Neural progenitor cell (in vitro differentiated cells): ENCODE results near the gene SLC1A4. TPM values are rescaled to one million over a fixed set of nuclear protein-coding genes. Genes with fewer than 3 reads are reported as not detected.

ENCODE experiments used
- DNase-seq: peaks from one replicate; pipeline ENCODE4 v3.0.0-alpha.2; 2016; ENCODE audit warnings: low spot score
- H2AFZ ChIP-seq: fragments of 200-600 bp; sonication (generic); replicated peaks from 2 replicates; pipeline ENCODE4 v1.6.1; 2016; ENCODE audit warnings: antibody characterized with exemption
- H3F3A ChIP-seq: fragments of 200-600 bp; sonication (generic); 2 replicates; pipeline ENCODE4 v1.6.1; 2016; ENCODE audit warnings: antibody characterized with exemption, low read depth
- H3K27ac ChIP-seq: fragments of 200-600 bp; sonication (generic); 2 replicates; pipeline ENCODE4 v1.5.1; 2016; ENCODE audit warnings: mild to moderate bottlenecking
- H3K27me3 ChIP-seq: fragments of 200-600 bp; sonication (generic); 2 replicates; pipeline ENCODE4 v1.6.1; 2016; ENCODE audit warnings: mild to moderate bottlenecking, moderate library complexity
- H3K36me3 ChIP-seq: fragments of 200-600 bp; sonication (generic); 2 replicates; pipeline ENCODE4 v1.5.1; 2016
- H3K4me1 ChIP-seq: fragments of 200-600 bp; sonication (generic); 2 replicates; pipeline ENCODE4 v1.6.1; 2016; ENCODE audit warnings: mixed run types
- H3K4me2 ChIP-seq: fragments of 200-600 bp; sonication (generic); 2 replicates; pipeline ENCODE4 v1.6.1; 2016
- H3K4me3 ChIP-seq: fragments of 200-600 bp; sonication (generic); 2 replicates; pipeline ENCODE4 v1.5.1; 2016
- H3K79me2 ChIP-seq: fragments of 200-600 bp; sonication (generic); 2 replicates; pipeline ENCODE4 v1.6.1; 2016; ENCODE audit warnings: low read depth
- H3K9ac ChIP-seq: fragments of 200-600 bp; sonication (generic); 2 replicates; pipeline ENCODE4 v1.6.1; 2016
- H3K9me3 ChIP-seq: fragments of 200-600 bp; sonication (generic); 2 replicates; pipeline ENCODE4 v1.5.1; 2016; ENCODE audit warnings: low read depth
- H4K20me1 ChIP-seq: fragments of 200-600 bp; sonication (generic); 2 replicates; pipeline ENCODE4 v1.6.1; 2016; ENCODE audit warnings: low read depth
- H3K27ac Mint-ChIP-seq: 3 replicates; pipeline ENCODE4 v1.8.0; 2021; ENCODE audit warnings: mixed read lengths
- H3K27me3 Mint-ChIP-seq: 2 replicates; pipeline ENCODE4 v1.8.0; 2022; ENCODE audit warnings: low read depth, mild to moderate bottlenecking, inconsistent platforms, moderate library complexity, mixed read lengths; ENCODE audit not compliant: insufficient read depth
- H3K36me3 Mint-ChIP-seq: 3 replicates; pipeline ENCODE4 v1.8.0; 2021; ENCODE audit warnings: mixed read lengths
- H3K4me1 Mint-ChIP-seq: 3 replicates; pipeline ENCODE4 v1.8.0; 2021; ENCODE audit warnings: mixed read lengths
- H3K4me3 Mint-ChIP-seq: 3 replicates; pipeline ENCODE4 v1.8.0; 2021; ENCODE audit warnings: mild to moderate bottlenecking, moderate library complexity, mixed read lengths
- H3K9me3 Mint-ChIP-seq: 3 replicates; pipeline ENCODE4 v1.8.0; 2020; ENCODE audit warnings: mixed read lengths
- CTCF ChIP-seq: fragments of 200-600 bp; sonication (generic); IDR thresholded peaks from 2 replicates; pipeline ENCODE4 v1.5.1; 2017; ENCODE audit warnings: antibody characterized with exemption, mild to moderate bottlenecking
- EZH2 ChIP-seq: fragments of 200-600 bp; sonication (generic); IDR thresholded peaks from 2 replicates; pipeline ENCODE4 v1.6.1; 2017; ENCODE audit warnings: antibody characterized with exemption, mild to moderate bottlenecking, moderate library complexity
- EZH2phosphoT487 ChIP-seq: fragments of 200-600 bp; sonication (generic); IDR thresholded peaks from 2 replicates; pipeline ENCODE4 v1.6.1; 2017; ENCODE audit warnings: antibody characterized with exemption
- total RNA-seq: library from RNA; depleted of rRNA; stranded (reverse); fragments of >200 nt; gene quantifications from 2 replicates; pipeline ENCODE4 v1.2.3, GENCODE V29; 2015; ENCODE audit warnings: low replicate concordance

The SLC1A4 gene
- total RNA-seq, 1 donor from 2014 or later = 1.3 TPM

DNA sequence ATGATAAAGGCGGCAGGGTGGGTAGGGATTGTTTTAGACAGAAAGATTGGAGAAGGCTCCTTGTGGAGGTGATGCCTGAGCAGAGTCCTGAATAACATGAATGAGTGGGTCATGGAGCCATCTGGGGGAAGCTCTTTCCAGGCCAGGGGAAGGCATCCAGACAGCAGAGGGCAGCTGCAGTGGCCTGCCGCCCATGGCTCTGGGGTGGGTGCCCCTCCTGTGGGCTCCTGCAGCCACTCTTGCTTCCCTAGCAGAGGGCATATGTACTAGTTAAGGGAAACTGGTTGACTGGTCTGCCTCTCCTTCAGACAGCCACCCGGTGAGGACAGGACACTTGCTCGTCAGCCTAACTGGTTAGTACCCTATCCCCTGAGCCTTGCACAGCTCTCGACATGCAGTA is 46.5 kb upstream of the SLC1A4 start:
- H3K4me3 Mint-ChIP-seq = no peak overlapping the region
- no peaks in the 10 kb centered on the region for H3K27me3 ChIP-seq
- H2AFZ ChIP-seq = no peak overlapping the region
- no peak overlapping the region for H3K27ac Mint-ChIP-seq
- H3K27me3 Mint-ChIP-seq = peaks cover 2% of the 10 kb centered on the region
- H3K4me1 Mint-ChIP-seq = peaks cover 7% of the 10 kb centered on the region
- no peak overlapping the region for H3K4me3 ChIP-seq
- H3K9me3 ChIP-seq = no peaks in the 10 kb centered on the region
- H3K27ac ChIP-seq = no peak overlapping the region
- no peaks in the 10 kb centered on the region for H3K4me1 ChIP-seq
- H3K9me3 Mint-ChIP-seq = no peaks in the 10 kb centered on the region
- no peaks in the 10 kb centered on the region for H3K36me3 Mint-ChIP-seq
- no peaks in the 10 kb centered on the region for H3K36me3 ChIP-seq
- TF ChIP-seq EZH2 (no peak), CTCF (no peak), EZH2phosphoT487 (no peak)
- no peak for DNase-seq
- no peaks in the 10 kb centered on the region for H4K20me1 ChIP-seq
- no peaks in the 10 kb centered on the region for H3K79me2 ChIP-seq
- H3F3A ChIP-seq = no peaks in the 10 kb centered on the region
- H3K4me2 ChIP-seq = no peak overlapping the region
- no peak overlapping the region for H3K9ac ChIP-seq

DNA sequence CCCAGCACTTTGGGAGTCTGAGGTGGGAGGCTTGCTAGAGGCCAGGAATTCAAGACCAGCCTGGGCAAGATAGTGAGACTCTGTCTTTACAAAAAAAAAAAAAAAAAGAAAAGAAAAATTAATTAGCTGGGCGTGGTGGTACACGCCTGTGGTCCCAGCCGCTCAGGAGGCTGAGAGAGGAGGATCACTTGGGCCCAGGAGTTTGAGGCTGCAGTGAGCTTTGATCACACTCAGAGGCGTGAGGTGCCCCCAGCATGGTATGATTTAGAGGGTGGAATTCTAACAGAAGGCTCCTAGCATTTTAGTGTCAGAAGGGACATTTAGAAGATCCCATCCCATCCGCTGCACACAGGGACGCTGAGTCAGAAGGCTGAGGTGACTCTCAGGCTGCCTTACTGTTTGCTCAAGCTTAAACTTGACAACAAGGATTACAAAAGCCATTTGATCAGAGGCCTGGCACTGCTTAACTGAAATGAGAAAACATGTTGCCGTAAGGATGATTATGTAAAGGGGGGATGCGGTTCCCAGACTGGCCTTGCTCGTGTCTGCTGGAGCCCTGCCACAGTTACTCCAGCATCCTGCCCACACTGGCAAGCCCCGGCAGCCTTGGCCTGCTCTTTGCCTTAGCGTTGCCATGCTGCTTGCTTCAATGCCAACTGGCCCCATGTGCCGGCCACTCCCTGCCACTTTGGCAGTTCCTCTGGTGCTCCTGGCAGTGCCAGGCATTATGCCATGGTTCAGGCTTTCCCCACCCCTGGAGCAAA is 45.6 kb upstream of the SLC1A4 start:
- H3K9me3 Mint-ChIP-seq = no peaks in the 10 kb centered on the region
- Histone ChIP-seq H3K4me3 (no peak overlapping the region), H3K9me3 (no peaks in the 10 kb centered on the region), H3K27me3 (no peaks in the 10 kb centered on the region), H3K27ac (no peak overlapping the region), H3F3A (no peaks in the 10 kb centered on the region), H4K20me1 (no peaks in the 10 kb centered on the region), H3K9ac (no peak overlapping the region), H3K36me3 (no peaks in the 10 kb centered on the region), H3K4me2 (no peak overlapping the region), H3K79me2 (no peaks in the 10 kb centered on the region), H3K4me1 (no peaks in the 10 kb centered on the region), H2AFZ (no peak overlapping the region)
- TF ChIP-seq EZH2phosphoT487 = no peak
- TF ChIP-seq EZH2 = no peak
- TF ChIP-seq CTCF = no peak
- peaks cover 6% of the 10 kb centered on the region for H3K4me1 Mint-ChIP-seq
- no peak for DNase-seq
- H3K36me3 Mint-ChIP-seq = no peaks in the 10 kb centered on the region
- H3K27ac Mint-ChIP-seq = no peak overlapping the region
- H3K4me3 Mint-ChIP-seq = no peak overlapping the region
- peaks cover 2% of the 10 kb centered on the region for H3K27me3 Mint-ChIP-seq

- H3K9me3 Mint-ChIP-seq = no peaks in the 10 kb centered on the region
- no peak overlapping the region for H3K27ac Mint-ChIP-seq
- no peaks in the 10 kb centered on the region for H3F3A ChIP-seq
- no peak for TF ChIP-seq EZH2
- no peak for TF ChIP-seq EZH2phosphoT487
- no peak for TF ChIP-seq CTCF
- no peaks in the 10 kb centered on the region for H4K20me1 ChIP-seq
- H3K4me3 ChIP-seq = no peak overlapping the region
- DNase-seq = no peak
- H3K27me3 Mint-ChIP-seq = peaks cover 2% of the 10 kb centered on the region
- no peaks in the 10 kb centered on the region for H3K79me2 ChIP-seq
- H3K36me3 Mint-ChIP-seq = no peaks in the 10 kb centered on the region
- H3K9ac ChIP-seq = no peak overlapping the region
- no peaks in the 10 kb centered on the region for H3K36me3 ChIP-seq
- no peaks in the 10 kb centered on the region for H3K27me3 ChIP-seq
- H2AFZ ChIP-seq = no peak overlapping the region
- no peak overlapping the region for H3K4me3 Mint-ChIP-seq
- H3K9me3 ChIP-seq = no peaks in the 10 kb centered on the region
- no peak overlapping the region for H3K4me2 ChIP-seq
- no peaks in the 10 kb centered on the region for H3K4me1 ChIP-seq
- H3K27ac ChIP-seq = no peak overlapping the region
- H3K4me1 Mint-ChIP-seq = peaks cover 3% of the 10 kb centered on the region
These were observed 44.7 kb upstream of the SLC1A4 start for GRCh38 chr2:64944484-64944883.
